Muscle of leg (tissue), 11 donors: ENCODE results near the gene PCSK6. TPM values are rescaled to one million over a fixed set of nuclear protein-coding genes. Genes with fewer than 3 reads are reported as not detected.

Source experiments
- DNase-seq: peaks from one replicate; pipeline ENCODE4 v3.0.0; 2013
- H3K27ac ChIP-seq: one replicate; pipeline ENCODE4 v1.5.1; 2013; ENCODE audit warnings: mild to moderate bottlenecking, low read length, control low read depth
- H3K27me3 ChIP-seq: one replicate; pipeline ENCODE4 v1.6.1; 2013; ENCODE audit warnings: low read length; ENCODE audit not compliant: control insufficient read depth, insufficient read depth
- H3K36me3 ChIP-seq: one replicate; pipeline ENCODE4 v1.6.1; 2013; ENCODE audit warnings: low read length; ENCODE audit not compliant: control insufficient read depth, insufficient read depth
- H3K4me1 ChIP-seq: one replicate; pipeline ENCODE4 v1.6.1; 2013; ENCODE audit warnings: low read length; ENCODE audit not compliant: control insufficient read depth, insufficient read depth
- H3K4me3 ChIP-seq: one replicate; pipeline ENCODE4 v1.5.1; 2013; ENCODE audit warnings: low read length, control low read depth
- H3K9me3 ChIP-seq: replicated peaks from 2 replicates; pipeline ENCODE4 v1.6.1; 2013; ENCODE audit warnings: low read depth, low read length; ENCODE audit not compliant: control insufficient read depth
- WGBS: methylation state at CpG from one replicate; pipeline ENCODE4 v1.1.5; 2013; ENCODE audit warnings: missing lambda C conversion rate; ENCODE audit not compliant: insufficient coverage; 5-methylcytosine and 5-hydroxymethylcytosine counted together
- polyA plus RNA-seq, 8 donors: library from polyadenylated mRNA; unstranded; fragments of 120-200 nt; gene quantifications; one replicate each; pipeline versions ENCODE4 v1.2.1 to v1.2.3, GENCODE V29; 2013; ENCODE audit warnings: inconsistent platforms in 1 of 8, low replicate concordance in 1 of 8; ENCODE audit not compliant: insufficient read length in 8 of 8, insufficient read depth in 1 of 8
- total RNA-seq: library from RNA; stranded (reverse); fragments of 120-200 nt; gene quantifications from one replicate; pipeline ENCODE4 v1.2.4, GENCODE V29; 2013

The PCSK6 gene
- total and polyA plus RNA-seq, 9 donors: 6.2 to 14.1 (median 9.5) TPM

GRCh38 chr15:101523560-101523940 is 34.0 kb upstream of the PCSK6 start:
- no peak overlapping the region for H3K27ac ChIP-seq

GRCh38 chr15:101522621-101523559 is 33.4 kb upstream of the PCSK6 start:
- no peak overlapping the region for H3K4me3 ChIP-seq
- H3K36me3 ChIP-seq: no peaks in the 10 kb centered on the region
- peaks cover 11% of the 10 kb centered on the region for H3K27me3 ChIP-seq
- 80% methylated on average over 13 of the region's 18 CpGs for WGBS
- H3K9me3 ChIP-seq: peaks cover 5% of the 10 kb centered on the region
- no peak overlapping the region for H3K27ac ChIP-seq
- peaks cover 15% of the 10 kb centered on the region for H3K4me1 ChIP-seq
- no peak for DNase-seq

More at GRCh38 chr15:101523560-101523940, 34.0 kb upstream of the PCSK6 start:
- Histone ChIP-seq H3K4me3 (no peak overlapping the region), H3K4me1 (peaks cover 21% of the 10 kb centered on the region), H3K36me3 (no peaks in the 10 kb centered on the region), H3K9me3 (peaks cover 2% of the 10 kb centered on the region), H3K27me3 (peaks cover 11% of the 10 kb centered on the region)
- 80% methylated on average over 8 of the region's 8 CpGs for WGBS
- no peak for DNase-seq

GRCh38 chr15:101522091-101522490 is 32.6 kb upstream of the PCSK6 start:
- Histone ChIP-seq H3K4me3 (no peak overlapping the region), H3K27me3 (peaks cover 11% of the 10 kb centered on the region), H3K4me1 (peaks cover 9% of the 10 kb centered on the region), H3K27ac (no peak overlapping the region), H3K9me3 (peaks cover 12% of the 10 kb centered on the region), H3K36me3 (no peaks in the 10 kb centered on the region)
- DNase-seq: no peak
- 56% methylated on average over 9 of the region's 11 CpGs for WGBS

- no peak overlapping the region for H3K27ac ChIP-seq
- WGBS: no CpG with 5 or more reads among the region's 5 CpGs
- no peak overlapping the region for H3K4me3 ChIP-seq
Measured at GRCh38 chr15:101521591-101521990, 32.1 kb upstream of the PCSK6 start.

GRCh38 chr15:101521069-101521468 is 31.6 kb upstream of the PCSK6 start:
- Histone ChIP-seq H3K36me3 (no peaks in the 10 kb centered on the region), H3K4me1 (peaks cover 2% of the 10 kb centered on the region), H3K9me3 (peaks cover 12% of the 10 kb centered on the region), H3K4me3 (no peak overlapping the region), H3K27me3 (peaks cover 9% of the 10 kb centered on the region), H3K27ac (no peak overlapping the region)
- no peak for DNase-seq
- WGBS: 40% methylated on average over 1 of the region's 3 CpGs

More at GRCh38 chr15:101521591-101521990, 32.1 kb upstream of the PCSK6 start:
- DNase-seq: no peak
- Histone ChIP-seq H3K36me3 (no peaks in the 10 kb centered on the region), H3K9me3 (peaks cover 12% of the 10 kb centered on the region), H3K27me3 (peaks cover 9% of the 10 kb centered on the region), H3K4me1 (peaks cover 5% of the 10 kb centered on the region)

GRCh38 chr15:101520395-101520794 is 30.9 kb upstream of the PCSK6 start:
- Histone ChIP-seq H3K4me3 (no peak overlapping the region), H3K4me1 (no peaks in the 10 kb centered on the region), H3K27ac (no peak overlapping the region), H3K36me3 (no peaks in the 10 kb centered on the region), H3K9me3 (peaks cover 14% of the 10 kb centered on the region), H3K27me3 (peaks cover 9% of the 10 kb centered on the region)
- WGBS: 33% methylated on average over 1 of the region's 7 CpGs
- no peak for DNase-seq

GRCh38 chr15:101517504-101517903 is 28.0 kb upstream of the PCSK6 start:
- H3K9me3 ChIP-seq: peaks cover 16% of the 10 kb centered on the region
- H3K4me3 ChIP-seq: no peak overlapping the region
- no peak overlapping the region for H3K27ac ChIP-seq
- H3K36me3 ChIP-seq: no peaks in the 10 kb centered on the region
- no peak for DNase-seq
- H3K27me3 ChIP-seq: peaks cover 5% of the 10 kb centered on the region
- no peaks in the 10 kb centered on the region for H3K4me1 ChIP-seq

- no peak overlapping the region for H3K4me3 ChIP-seq
- H3K27me3 ChIP-seq: no peaks in the 10 kb centered on the region
- WGBS: 90% methylated on average over 2 of the region's 7 CpGs
- peaks cover 16% of the 10 kb centered on the region for H3K9me3 ChIP-seq
- DNase-seq: no peak
- H3K4me1 ChIP-seq: peaks cover 3% of the 10 kb centered on the region
- no peaks in the 10 kb centered on the region for H3K36me3 ChIP-seq
- H3K27ac ChIP-seq: no peak overlapping the region
Measured at GRCh38 chr15:101514318-101514717, 24.8 kb upstream of the PCSK6 start.

GRCh38 chr15:101511717-101512116 is 22.2 kb upstream of the PCSK6 start:
- H3K4me1 ChIP-seq: peaks cover 3% of the 10 kb centered on the region
- no peak overlapping the region for H3K4me3 ChIP-seq
- H3K27ac ChIP-seq: no peak overlapping the region
- no peak for DNase-seq
- H3K27me3 ChIP-seq: no peaks in the 10 kb centered on the region
- no peaks in the 10 kb centered on the region for H3K36me3 ChIP-seq
- H3K9me3 ChIP-seq: peaks cover 4% of the 10 kb centered on the region

- no peak for DNase-seq
- H3K9me3 ChIP-seq: peaks cover 3% of the 10 kb centered on the region
- H3K27me3 ChIP-seq: no peaks in the 10 kb centered on the region
- H3K4me1 ChIP-seq: peaks cover 3% of the 10 kb centered on the region
- no CpG with 5 or more reads among the region's 8 CpGs for WGBS
- H3K4me3 ChIP-seq: no peak overlapping the region
- no peaks in the 10 kb centered on the region for H3K36me3 ChIP-seq
- no peak overlapping the region for H3K27ac ChIP-seq
Measured at GRCh38 chr15:101510212-101511197, 21.0 kb upstream of the PCSK6 start.
